ENCODE measurements around the gene MYO9B. TPM values are rescaled to one million over a fixed set of nuclear protein-coding genes. Genes with fewer than 3 reads are reported as not detected.

MYO9B gene
- polyA plus RNA-seq, 2 of the 4 experiments (the other 2 are of a cell fraction): 13.0 to 27.7 TPM

GRCh38 chr19:17107546-17108452 is 32.2 kb downstream of the MYO9B start:
- H3K4me3 ChIP-seq: 0 out of 3 replicates have a peak overlapping the region, but pooled peaks have one; percentile 17
- ChIA-PET CTCF (interaction anchor here (0.6 to 1.0 kb wide), 2 partner anchors 28 to 699 kb away, joined by 3 read pairs; no protein-coding TSS in a partner anchor), POLR2A (no interaction called here)
- H3K4me1 ChIP-seq: peaks cover 24% of the 10 kb centered on the region
- peak; percentile 86 to 95 for DNase-seq (ENCODE audit: low read depth in 1 of 2, low spot score in 1 of 2)
- ATAC-seq: peak; percentile 98 to 99
- FAIRE-seq: no peak
- 30% methylated on average over 7 of the region's 27 CpGs for WGBS (ENCODE audit: missing lambda C conversion rate)
- H3K27ac ChIP-seq: peak overlapping the region; percentile 80 to 96
- H3K9me3 ChIP-seq: no peaks in the 10 kb centered on the region
- H3K4me2 ChIP-seq: peak overlapping the region; percentile 76
- TF ChIP-seq POLR2A (IDR thresholded peaks at IDR 0.05; ENCODE audit: low read length) (no peak), HEYL (CRISPR knock-in tag; IDR thresholded peaks at IDR 0.05) (no peak), POLR2AphosphoS2 (conservative IDR thresholded peaks at IDR 0.05; ENCODE audit: low read length) (no peak), EP300 (IDR thresholded peaks at IDR 0.05) (peak in 1 of 2 experiments; percentile 31; a peak in 1 of 5 replicates), RAD21 (conservative IDR thresholded peaks at IDR 0.05 in 1 of 2, IDR thresholded peaks at IDR 0.05 in 1 of 2) (peak in 1 of 2 experiments; percentile 19; a peak in 1 of 5 replicates), MAZ (IDR thresholded peaks at IDR 0.05; ENCODE audit: borderline replicate concordance, low read depth, low read length) (no peak), ZC3H11A (IDR thresholded peaks at IDR 0.05) (no peak), CEBPB (IDR thresholded peaks at IDR 0.05) (peak in 1 of 2 experiments; percentile 75; a peak in 2 of 4 replicates), JUNB (IDR thresholded peaks at IDR 0.05) (peak; percentile 55), KDM1A (IDR thresholded peaks at IDR 0.05; ENCODE audit: low read depth) (no peak), TFCP2L1 (CRISPR knock-in tag; IDR thresholded peaks at IDR 0.05) (no peak), CHD2 (IDR thresholded peaks at IDR 0.05; ENCODE audit: low read length, partially characterized antibody) (no peak), EHMT2 (IDR thresholded peaks at IDR 0.05; ENCODE audit: low read depth) (no peak), FOSL2 (IDR thresholded peaks at IDR 0.05) (peak; percentile 69), FOSL2 (CRISPR knock-in tag; IDR thresholded peaks at IDR 0.05) (peak; percentile 91), GATA3 (IDR thresholded peaks at IDR 0.05; ENCODE audit: borderline replicate concordance) (no peak), CTCF (IDR thresholded peaks at IDR 0.05) (no peak), HOXB13 (CRISPR knock-in tag; IDR thresholded peaks at IDR 0.05; ENCODE audit: low read depth) (no peak), MAFK (IDR thresholded peaks at IDR 0.05; ENCODE audit: partially characterized antibody) (no peak), ZSCAN20 (CRISPR knock-in tag; IDR thresholded peaks at IDR 0.05) (no peak), NPAS2 (CRISPR knock-in tag; IDR thresholded peaks at IDR 0.05; ENCODE audit: borderline replicate concordance) (no peak), E2F6 (IDR thresholded peaks at IDR 0.05; ENCODE audit: borderline replicate concordance, low read depth) (0 out of 2 replicates have a peak, but pooled peaks have one; percentile 44), TP53 (CRISPR knock-in tag; IDR thresholded peaks at IDR 0.05) (no peak), FOSB (CRISPR knock-in tag; IDR thresholded peaks at IDR 0.05) (no peak), CHD4 (IDR thresholded peaks at IDR 0.05; ENCODE audit: borderline replicate concordance) (no peak), KDM5A (IDR thresholded peaks at IDR 0.05) (no peak), HOXB5 (CRISPR knock-in tag; IDR thresholded peaks at IDR 0.05) (no peak), JUN (IDR thresholded peaks at IDR 0.05) (no peak; a peak in 1 of 5 replicates), RNF2 (IDR thresholded peaks at IDR 0.05; ENCODE audit: borderline replicate concordance, low read depth) (no peak)
- TF ChIP-seq, protein P1, sequence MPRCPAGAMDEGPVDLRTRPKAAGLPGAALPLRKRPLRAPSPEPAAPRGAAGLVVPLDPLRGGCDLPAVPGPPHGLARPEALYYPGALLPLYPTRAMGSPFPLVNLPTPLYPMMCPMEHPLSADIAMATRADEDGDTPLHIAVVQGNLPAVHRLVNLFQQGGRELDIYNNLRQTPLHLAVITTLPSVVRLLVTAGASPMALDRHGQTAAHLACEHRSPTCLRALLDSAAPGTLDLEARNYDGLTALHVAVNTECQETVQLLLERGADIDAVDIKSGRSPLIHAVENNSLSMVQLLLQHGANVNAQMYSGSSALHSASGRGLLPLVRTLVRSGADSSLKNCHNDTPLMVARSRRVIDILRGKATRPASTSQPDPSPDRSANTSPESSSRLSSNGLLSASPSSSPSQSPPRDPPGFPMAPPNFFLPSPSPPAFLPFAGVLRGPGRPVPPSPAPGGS (IDR thresholded peaks at IDR 0.05): no peak
- TF ChIP-seq, protein P2, sequence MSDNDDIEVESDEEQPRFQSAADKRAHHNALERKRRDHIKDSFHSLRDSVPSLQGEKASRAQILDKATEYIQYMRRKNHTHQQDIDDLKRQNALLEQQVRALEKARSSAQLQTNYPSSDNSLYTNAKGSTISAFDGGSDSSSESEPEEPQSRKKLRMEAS (IDR thresholded peaks at IDR 0.05): peak; percentile 86
- TF ChIP-seq, protein P3, sequence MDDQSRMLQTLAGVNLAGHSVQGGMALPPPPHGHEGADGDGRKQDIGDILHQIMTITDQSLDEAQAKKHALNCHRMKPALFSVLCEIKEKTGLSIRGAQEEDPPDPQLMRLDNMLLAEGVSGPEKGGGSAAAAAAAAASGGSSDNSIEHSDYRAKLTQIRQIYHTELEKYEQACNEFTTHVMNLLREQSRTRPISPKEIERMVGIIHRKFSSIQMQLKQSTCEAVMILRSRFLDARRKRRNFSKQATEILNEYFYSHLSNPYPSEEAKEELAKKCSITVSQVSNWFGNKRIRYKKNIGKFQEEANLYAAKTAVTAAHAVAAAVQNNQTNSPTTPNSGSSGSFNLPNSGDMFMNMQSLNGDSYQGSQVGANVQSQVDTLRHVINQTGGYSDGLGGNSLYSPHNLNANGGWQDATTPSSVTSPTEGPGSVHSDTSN (IDR thresholded peaks at IDR 0.05): 0 out of 2 replicates have a peak, but pooled peaks have one; percentile 27
- TF ChIP-seq, protein P4, sequence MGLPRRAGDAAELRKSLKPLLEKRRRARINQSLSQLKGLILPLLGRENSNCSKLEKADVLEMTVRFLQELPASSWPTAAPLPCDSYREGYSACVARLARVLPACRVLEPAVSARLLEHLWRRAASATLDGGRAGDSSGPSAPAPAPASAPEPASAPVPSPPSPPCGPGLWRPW (IDR thresholded peaks at IDR 0.05): no peak

Measured in A549 (cell line).